Hepatocyte (in vitro differentiated cells): ENCODE results near the gene PHYHIPL. TPM values are rescaled to one million over a fixed set of nuclear protein-coding genes. Genes with fewer than 3 reads are reported as not detected.

Source experiments
- DNase-seq: peaks from one replicate; pipeline ENCODE4 v3.0.0-alpha.2; 2016; ENCODE audit warnings: low spot score
- H2AFZ ChIP-seq: fragments of 200-600 bp; sonication (generic); 2 replicates; pipeline ENCODE4 v1.6.0; 2016; ENCODE audit warnings: antibody characterized with exemption, mild to moderate bottlenecking
- H3K27ac ChIP-seq: fragments of 200-600 bp; sonication (generic); 2 replicates; pipeline ENCODE4 v1.5.1; 2016; ENCODE audit warnings: mild to moderate bottlenecking
- H3K27me3 ChIP-seq: fragments of 200-600 bp; sonication (generic); 2 replicates; pipeline ENCODE4 v1.6.1; 2016
- H3K36me3 ChIP-seq: fragments of 200-600 bp; sonication (generic); replicated peaks from 2 replicates; pipeline ENCODE4 v1.5.1; 2016; ENCODE audit warnings: low read depth; ENCODE audit not compliant: insufficient read depth
- H3K4me1 ChIP-seq: fragments of 200-600 bp; sonication (generic); 2 replicates; pipeline ENCODE4 v1.5.1; 2016; ENCODE audit warnings: mild to moderate bottlenecking, moderate library complexity; ENCODE audit not compliant: insufficient read depth
- H3K4me2 ChIP-seq: fragments of 200-600 bp; sonication (generic); 2 replicates; pipeline ENCODE4 v1.6.0; 2016
- H3K4me3 ChIP-seq: fragments of 200-600 bp; sonication (generic); 2 replicates; pipeline ENCODE4 v1.5.1; 2016; ENCODE audit warnings: mild to moderate bottlenecking
- H3K79me2 ChIP-seq: fragments of 200-600 bp; sonication (generic); 2 replicates; pipeline ENCODE4 v1.6.0; 2017; ENCODE audit warnings: mild to moderate bottlenecking
- H3K9me2 ChIP-seq: fragments of 200-600 bp; sonication (generic); replicated peaks from 2 replicates; pipeline ENCODE4 v1.6.0; 2017; ENCODE audit warnings: mild to moderate bottlenecking; ENCODE audit not compliant: insufficient read depth
- H3K9me3 ChIP-seq: fragments of 200-600 bp; sonication (generic); 2 replicates; pipeline ENCODE4 v1.5.1; 2016; ENCODE audit warnings: low read depth, mild to moderate bottlenecking
- H4K20me1 ChIP-seq: fragments of 200-600 bp; sonication (generic); 2 replicates; pipeline ENCODE4 v1.6.0; 2016; ENCODE audit warnings: mild to moderate bottlenecking; ENCODE audit not compliant: insufficient read depth, poor library complexity, severe bottlenecking
- CTCF ChIP-seq: fragments of 200-600 bp; sonication (generic); IDR thresholded peaks from 2 replicates; pipeline ENCODE4 v1.5.1; 2016; ENCODE audit warnings: antibody characterized with exemption, mild to moderate bottlenecking; ENCODE audit not compliant: poor library complexity
- EZH2 ChIP-seq: fragments of 200-600 bp; sonication (generic); IDR thresholded peaks from 2 replicates; pipeline ENCODE4 v1.6.1; 2016; ENCODE audit warnings: antibody characterized with exemption, mild to moderate bottlenecking, borderline replicate concordance
- EZH2phosphoT487 ChIP-seq: fragments of 200-600 bp; sonication (generic); IDR thresholded peaks from one replicate; pipeline ENCODE4 v1.6.1; 2018; ENCODE audit warnings: antibody characterized with exemption, mild to moderate bottlenecking, low read depth, moderate library complexity; ENCODE audit not compliant: unreplicated experiment, severe bottlenecking
- WGBS: methylation state at CpG from one replicate; pipeline ENCODE4 v1.1.6; 2016; ENCODE audit warnings: low lambda C conversion rate; ENCODE audit errors: missing lambda C conversion rate; 5-methylcytosine and 5-hydroxymethylcytosine counted together
- polyA plus RNA-seq: library from polyadenylated mRNA; unstranded; fragments of >200 nt; fragmentation: Nextera tagmentation; extraction: Ambion mirVana; gene quantifications from 2 replicates; pipeline ENCODE4 v1.2.1, GENCODE V29; 2016
- total RNA-seq: library from RNA; depleted of rRNA; stranded (reverse); fragments of >200 nt; gene quantifications from 2 replicates; pipeline ENCODE4 v1.2.3, GENCODE V29; 2014

Gene PHYHIPL
- total and polyA plus RNA-seq, 2 experiments from 2014 or later: 5.9 to 6.8 TPM

- no peak overlapping the region for H3K4me3 ChIP-seq
- H3K4me1 ChIP-seq: no peaks in the 10 kb centered on the region
- H3K4me2 ChIP-seq: no peak overlapping the region
- H3K36me3 ChIP-seq: no peaks in the 10 kb centered on the region
- no peaks in the 10 kb centered on the region for H3K27me3 ChIP-seq
- H4K20me1 ChIP-seq: no peaks in the 10 kb centered on the region
- no peak for DNase-seq
- no peaks in the 10 kb centered on the region for H3K9me3 ChIP-seq
- no peaks in the 10 kb centered on the region for H3K9me2 ChIP-seq
- 66% methylated on average over 3 of the region's 3 CpGs for WGBS
- no peak for TF ChIP-seq CTCF
- no peak for TF ChIP-seq EZH2
- TF ChIP-seq EZH2phosphoT487: no peak
- H3K27ac ChIP-seq: no peak overlapping the region
- no peaks in the 10 kb centered on the region for H3K79me2 ChIP-seq
- H2AFZ ChIP-seq: no peak overlapping the region
Measured at GRCh38 chr10:59135275-59135674, 41.2 kb upstream of the PHYHIPL start.

GRCh38 chr10:59138052-59138451 is 38.4 kb upstream of the PHYHIPL start:
- Histone ChIP-seq H3K79me2 (no peaks in the 10 kb centered on the region), H3K4me2 (no peak overlapping the region), H3K4me1 (no peaks in the 10 kb centered on the region), H2AFZ (no peak overlapping the region), H3K9me2 (no peaks in the 10 kb centered on the region), H4K20me1 (no peaks in the 10 kb centered on the region), H3K27me3 (no peaks in the 10 kb centered on the region), H3K9me3 (no peaks in the 10 kb centered on the region), H3K27ac (no peak overlapping the region), H3K36me3 (no peaks in the 10 kb centered on the region), H3K4me3 (no peak overlapping the region)
- WGBS: 98% methylated on average over 22 of the region's 23 CpGs
- TF ChIP-seq EZH2: no peak
- no peak for TF ChIP-seq EZH2phosphoT487
- no peak for TF ChIP-seq CTCF
- no peak for DNase-seq

GRCh38 chr10:59143544-59143943 is 32.9 kb upstream of the PHYHIPL start:
- no peaks in the 10 kb centered on the region for H3K4me1 ChIP-seq
- DNase-seq: no peak
- H3K36me3 ChIP-seq: no peaks in the 10 kb centered on the region
- no peak for TF ChIP-seq EZH2
- no peak for TF ChIP-seq CTCF
- no peak for TF ChIP-seq EZH2phosphoT487
- H2AFZ ChIP-seq: no peak overlapping the region
- no peaks in the 10 kb centered on the region for H3K79me2 ChIP-seq
- no peaks in the 10 kb centered on the region for H3K9me2 ChIP-seq
- no peak overlapping the region for H3K27ac ChIP-seq
- H3K4me3 ChIP-seq: no peak overlapping the region
- H3K9me3 ChIP-seq: no peaks in the 10 kb centered on the region
- no peaks in the 10 kb centered on the region for H4K20me1 ChIP-seq
- H3K4me2 ChIP-seq: no peak overlapping the region
- WGBS: 73% methylated on average over 1 of the region's 1 CpG
- no peaks in the 10 kb centered on the region for H3K27me3 ChIP-seq

- no peak overlapping the region for H2AFZ ChIP-seq
- H3K27ac ChIP-seq: no peak overlapping the region
- no peak overlapping the region for H3K4me2 ChIP-seq
- no peak overlapping the region for H3K4me3 ChIP-seq
- no peaks in the 10 kb centered on the region for H3K79me2 ChIP-seq
- no peaks in the 10 kb centered on the region for H3K4me1 ChIP-seq
- H3K9me3 ChIP-seq: no peaks in the 10 kb centered on the region
- no peaks in the 10 kb centered on the region for H3K27me3 ChIP-seq
- H3K36me3 ChIP-seq: no peaks in the 10 kb centered on the region
- TF ChIP-seq CTCF (no peak), EZH2phosphoT487 (no peak), EZH2 (no peak)
- WGBS: 49% methylated on average over 2 of the region's 2 CpGs
- H4K20me1 ChIP-seq: no peaks in the 10 kb centered on the region
- peak; percentile 14 for DNase-seq
- no peaks in the 10 kb centered on the region for H3K9me2 ChIP-seq
Measured at GRCh38 chr10:59148701-59149100, 27.7 kb upstream of the PHYHIPL start.
